ENCODE results near the gene EPHA3.

GRCh38 chr3:89363171-89363570, 255.8 kb downstream of the EPHA3 start:
- TF ChIP-seq POLR2A (IDR thresholded peaks at IDR 0.05; ENCODE audit: low read length): no peak
- no peak for TF ChIP-seq GATA1 (IDR thresholded peaks at IDR 0.05; ENCODE audit: low read depth, low read length)

All from erythroblast (primary cell).